GM19372 (cell line): ENCODE data around the gene SLC19A1.
A peak's percentile ranks its signal among the peaks of the same experiment; 100 is the strongest.

Experiments
- ATAC-seq: cut with Tn5 transposase; IDR thresholded peaks from one replicate; pipeline ENCODE4 v1.9.1; 2021; ENCODE audit warnings: mild to moderate bottlenecking, low read depth, moderate library complexity; ENCODE audit not compliant: unreplicated experiment

SLC19A1 gene

DNA sequence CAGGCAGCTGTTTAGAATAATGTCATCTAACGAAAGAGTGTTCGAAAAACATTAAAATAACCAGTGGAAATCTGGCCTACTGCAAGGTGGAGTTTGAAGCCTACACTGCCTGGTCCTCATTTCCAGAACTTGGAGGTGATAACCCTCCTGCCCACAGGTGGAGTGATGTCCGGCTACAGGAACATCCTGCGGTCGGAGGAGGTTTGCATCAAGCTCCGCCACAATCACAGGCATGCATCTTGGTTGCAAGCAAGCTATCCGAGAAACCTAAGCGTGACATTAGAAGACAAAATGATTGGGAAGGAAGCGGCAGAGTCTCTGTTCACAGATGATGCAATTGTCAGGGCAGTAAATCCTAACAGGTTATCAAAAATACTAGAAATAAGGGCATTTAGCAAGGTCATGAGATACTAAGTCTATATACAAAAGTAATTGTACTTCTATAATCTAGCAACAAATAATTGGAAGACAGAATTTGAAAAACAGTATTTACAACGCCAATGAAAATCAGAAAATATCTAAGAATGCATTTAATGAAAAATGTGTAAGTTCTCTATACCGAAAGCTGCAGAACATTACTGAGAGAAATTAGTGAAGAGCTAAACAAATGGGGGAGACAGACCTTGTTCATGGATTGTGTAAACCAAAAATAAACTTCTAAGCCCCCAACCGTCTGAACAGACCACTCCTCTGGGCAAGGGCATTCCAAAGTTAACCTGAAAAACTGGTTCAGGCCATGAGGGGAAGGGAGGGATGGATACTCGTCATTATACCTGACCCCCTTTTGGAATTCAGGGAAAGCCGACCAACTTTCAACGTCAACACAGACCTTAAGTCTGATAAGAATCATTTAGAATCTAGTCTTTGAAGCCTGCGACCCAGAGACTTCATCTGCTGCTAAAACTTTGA lies 4.7 kb upstream of the SLC19A1 start:
- no peak for ATAC-seq

GRCh38 chr21:45545691-45546531 lies 3.7 kb upstream of the SLC19A1 start:
- ATAC-seq, result no peak

GRCh38 chr21:45545236-45545570 lies 3.0 kb upstream of the SLC19A1 start:
- ATAC-seq, result no peak

- no peak for ATAC-seq
Measured at GRCh38 chr21:45544449-45545235, 2.4 kb upstream of the SLC19A1 start.

DNA sequence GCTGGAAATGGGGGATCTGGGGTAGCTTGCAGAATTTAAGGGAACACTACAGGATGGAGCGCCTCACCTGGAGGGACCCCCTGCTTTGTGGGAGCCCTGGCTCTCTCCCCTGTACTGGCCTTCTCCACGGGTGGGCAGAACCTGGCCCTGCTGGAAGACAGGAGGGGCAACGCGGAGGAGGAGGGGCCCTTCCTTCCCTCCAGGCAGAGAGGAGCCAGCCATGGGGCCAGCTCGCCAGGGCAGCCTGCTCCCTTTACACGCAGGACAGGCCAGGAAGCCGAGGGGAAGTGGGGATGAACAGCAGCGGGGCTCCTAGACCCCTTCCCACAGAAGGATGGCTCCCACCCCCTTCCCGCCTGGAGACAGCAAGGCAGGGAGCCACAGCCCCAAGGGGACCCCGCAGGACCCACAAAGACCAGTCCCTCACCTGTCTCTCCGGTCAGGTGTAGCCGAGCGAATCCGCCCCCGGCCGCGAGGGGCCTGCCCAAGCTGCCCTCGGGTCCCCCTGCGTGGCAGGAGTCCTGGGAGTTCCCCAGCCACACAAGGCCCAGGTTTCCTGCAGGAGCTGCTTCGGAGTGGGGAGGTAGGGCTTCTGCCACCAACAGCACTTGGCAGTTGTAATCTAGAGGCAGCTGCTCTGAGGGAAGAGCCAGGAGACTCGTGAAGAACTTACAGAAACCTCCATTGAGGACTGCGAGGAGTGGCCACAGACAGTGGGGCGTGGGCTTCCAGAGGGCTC lies 1.6 kb upstream of the SLC19A1 start:
- no peak for ATAC-seq

- no peak for ATAC-seq
Measured at GRCh38 chr21:45543371-45543709, 1.1 kb upstream of the SLC19A1 start.

GRCh38 chr21:45542667-45543370 lies 579 bp upstream of the SLC19A1 start:
- ATAC-seq, result no peak

GRCh38 chr21:45541221-45542039 lies 810 bp downstream of the SLC19A1 start:
- ATAC-seq, result peak; percentile 65

- ATAC-seq, result no peak
Measured at GRCh38 chr21:45540601-45540970, 1.7 kb downstream of the SLC19A1 start.

DNA sequence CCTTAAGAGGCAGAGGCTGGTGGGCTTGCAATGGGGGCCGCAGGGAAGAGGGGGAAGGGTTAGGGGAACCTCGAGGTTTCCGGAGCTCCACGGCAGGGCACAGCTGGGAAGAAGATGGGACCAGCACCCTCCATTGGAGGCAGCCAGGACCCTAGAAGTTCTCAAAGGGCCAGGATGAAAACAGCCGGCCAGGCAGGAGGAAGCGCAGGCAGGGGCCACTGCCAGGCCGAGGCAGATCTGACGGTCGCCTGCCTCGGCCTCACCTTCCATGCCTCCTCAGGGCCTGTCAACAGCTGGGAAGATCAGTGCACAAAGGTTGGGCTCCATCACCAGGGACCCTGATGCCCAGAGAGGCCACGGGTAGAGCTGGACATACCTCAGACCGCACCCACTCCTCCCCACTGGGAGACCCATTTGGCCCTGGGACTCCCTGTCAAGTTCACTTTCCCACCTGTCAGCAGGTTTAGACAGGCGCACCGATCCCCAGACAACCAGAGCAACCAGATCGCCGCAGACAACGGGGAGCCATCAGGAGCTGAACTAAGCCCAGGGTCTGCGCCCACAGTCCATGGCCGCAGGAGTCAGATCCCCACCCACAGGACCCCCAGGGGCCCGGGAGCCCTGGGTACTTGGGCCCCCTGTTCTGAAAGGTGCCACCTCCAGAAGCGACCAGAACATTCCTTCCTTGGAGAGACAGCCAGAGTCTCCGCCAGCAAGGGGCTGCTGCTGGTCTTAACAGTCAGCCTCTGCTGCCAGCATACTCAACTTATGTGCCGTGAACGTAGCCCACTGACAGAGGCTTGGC lies 2.2 kb downstream of the SLC19A1 start:
- no peak for ATAC-seq

DNA sequence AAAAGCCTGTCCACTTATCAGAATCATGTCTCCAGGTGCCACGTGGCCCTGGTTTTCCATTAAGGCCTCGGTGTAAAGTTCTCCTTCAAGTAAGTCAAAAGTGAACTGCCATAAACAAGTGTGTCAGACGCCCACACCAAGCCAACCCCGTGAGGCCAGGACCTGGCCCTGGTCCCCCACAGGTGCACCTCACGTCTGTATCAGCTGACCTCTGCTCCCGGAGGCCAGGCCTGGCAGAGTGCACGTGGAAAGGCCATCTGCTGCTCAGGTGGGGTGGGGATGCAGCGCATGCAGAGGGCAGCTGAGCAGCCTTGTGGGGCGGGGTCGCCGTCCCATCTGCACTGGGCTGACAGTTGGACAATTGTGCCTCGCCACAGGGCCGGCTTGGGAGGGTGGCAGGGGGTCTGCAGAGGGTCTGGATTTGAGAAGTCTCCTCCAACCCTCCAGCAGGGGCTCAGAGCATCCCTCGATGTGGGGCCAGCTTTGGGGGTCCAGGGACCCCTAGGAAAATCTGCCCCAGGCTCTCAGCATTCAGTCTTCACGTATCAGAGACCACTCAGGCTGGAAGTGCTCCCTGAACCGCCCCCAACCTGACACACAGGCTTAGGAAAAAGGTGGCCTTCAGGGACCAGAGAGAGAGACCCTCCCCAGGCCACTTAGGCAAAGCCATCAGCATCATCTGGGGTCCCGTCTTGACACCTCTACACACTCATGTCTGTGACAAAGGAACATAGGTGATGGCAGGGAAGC lies 3.0 kb downstream of the SLC19A1 start:
- ATAC-seq, result no peak

DNA sequence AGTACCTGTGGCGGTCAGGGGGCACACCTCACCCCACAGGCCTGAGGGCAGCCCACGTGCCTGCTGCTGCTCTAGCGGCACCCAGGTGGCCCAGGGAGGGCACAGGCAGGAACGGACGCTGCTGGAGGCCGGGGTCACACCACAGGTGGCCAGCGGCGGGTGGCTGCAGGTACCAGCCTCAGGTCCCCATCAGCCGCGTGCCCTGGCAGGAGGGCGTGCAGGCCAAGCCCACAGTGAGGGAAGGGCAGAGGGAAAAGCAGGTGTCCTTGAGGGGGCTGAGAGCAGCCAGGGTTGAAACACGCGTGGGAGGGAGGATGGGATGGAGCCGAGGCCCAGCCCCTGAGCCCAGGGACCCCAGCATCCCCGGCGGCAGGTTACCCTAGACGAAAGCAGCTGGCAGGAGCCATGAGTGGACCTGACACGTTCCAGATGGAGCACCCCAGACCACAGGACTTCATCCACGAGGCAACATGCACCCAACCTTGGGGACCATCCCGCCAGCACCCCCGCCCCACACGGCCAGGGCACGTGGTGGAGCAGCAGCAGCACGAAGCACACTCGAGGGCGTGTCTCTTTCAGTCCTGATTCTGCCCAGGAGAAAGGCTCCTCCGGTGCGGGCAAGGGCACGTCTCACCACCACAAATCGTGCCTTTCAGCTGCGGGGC lies 3.7 kb downstream of the SLC19A1 start:
- no peak for ATAC-seq

GRCh38 chr21:45537746-45538291 lies 4.4 kb downstream of the SLC19A1 start:
- no peak for ATAC-seq

DNA sequence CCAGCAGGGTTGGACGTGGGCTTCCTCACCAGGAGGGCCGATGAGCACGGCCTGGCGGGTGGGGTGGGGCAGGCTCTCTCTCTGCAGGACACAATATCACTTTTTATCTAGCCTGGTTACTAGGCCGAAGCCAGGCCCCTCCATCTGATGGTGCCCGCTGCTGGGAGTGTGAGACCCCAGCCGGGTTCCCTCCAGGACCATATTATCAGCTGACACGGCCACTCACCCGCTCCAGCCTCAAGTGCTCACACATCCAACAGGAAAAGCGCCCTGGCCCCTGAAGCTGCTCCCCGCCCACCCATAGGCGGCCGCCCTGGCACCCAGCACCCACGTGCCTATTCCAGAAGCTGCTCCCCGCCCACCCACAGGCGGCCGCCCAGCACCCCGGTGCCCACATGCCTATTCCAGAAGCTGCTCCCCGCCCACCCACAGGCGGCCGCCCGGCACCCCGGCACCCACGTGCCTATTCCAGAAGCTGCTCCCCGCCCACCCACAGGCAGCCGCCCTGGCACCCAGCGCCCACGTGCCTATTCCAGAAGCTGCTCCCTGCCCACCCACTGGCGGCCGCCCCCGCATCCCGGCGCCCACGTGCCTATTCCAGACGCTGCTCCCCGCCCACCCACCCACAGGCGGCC lies 5.0 kb downstream of the SLC19A1 start:
- no peak for ATAC-seq

GRCh38 chr21:45536301-45537081 lies 5.7 kb downstream of the SLC19A1 start:
- no peak for ATAC-seq
